Urothelium cell line (cell line): ENCODE results near the gene HERC4.
"Not testable (repeated sequence)": the region's sequence is repeated elsewhere in the genome, so short reads cannot be mapped to it uniquely, and the experiment has no call there.

Experiments
- DNase-seq: peaks from one replicate; pipeline ENCODE4 v3.0.0; 2011; ENCODE audit warnings: low spot score, mixed read lengths
- FAIRE-seq: peaks from 2 replicates; lab custom pipeline; 2011; peaks lifted over from hg19 to GRCh38; lab: Jason Lieb, UNC

The HERC4 gene

GRCh38 chr10:68049289-68050078 is 25.6 kb downstream of the HERC4 start:
- DNase-seq: no peak
- FAIRE-seq: no peak

- DNase-seq (no peak), FAIRE-seq (no peak)
These were observed 27.3 kb downstream of the HERC4 start for GRCh38 chr10:68047554-68048327.

GRCh38 chr10:68047122-68047521 is 28.0 kb downstream of the HERC4 start:
- FAIRE-seq: no peak
- DNase-seq: no peak

- no peak for DNase-seq
- FAIRE-seq: no peak
These were observed 28.4 kb downstream of the HERC4 start for GRCh38 chr10:68046642-68047041.

GRCh38 chr10:68043030-68043429 is 32.1 kb downstream of the HERC4 start:
- FAIRE-seq (no peak), DNase-seq (no peak)

GRCh38 chr10:68032113-68032512 is 43.0 kb downstream of the HERC4 start:
- FAIRE-seq: no peak
- DNase-seq: no peak

- DNase-seq (no peak), FAIRE-seq (no peak)
These were observed 47.7 kb downstream of the HERC4 start for GRCh38 chr10:68027429-68027828.

GRCh38 chr10:68023292-68023691 is 51.8 kb downstream of the HERC4 start:
- no peak for DNase-seq
- FAIRE-seq: no peak

GRCh38 chr10:68022324-68022723 is 52.8 kb downstream of the HERC4 start:
- FAIRE-seq, DNase-seq: not testable (repeated sequence)

GRCh38 chr10:68016519-68016918 is 58.6 kb downstream of the HERC4 start:
- DNase-seq, FAIRE-seq: not testable (repeated sequence)

GRCh38 chr10:68010426-68010940 is 64.6 kb downstream of the HERC4 start:
- DNase-seq (no peak), FAIRE-seq (no peak)

- DNase-seq (no peak), FAIRE-seq (no peak)
These were observed 67.7 kb downstream of the HERC4 start for GRCh38 chr10:68007356-68007755.

- DNase-seq (no peak), FAIRE-seq (no peak)
These were observed 73.5 kb downstream of the HERC4 start for GRCh38 chr10:68001539-68001938.

GRCh38 chr10:68001000-68001399 is 74.1 kb downstream of the HERC4 start:
- no peak for DNase-seq
- no peak for FAIRE-seq

- DNase-seq (no peak), FAIRE-seq (no peak)
These were observed 85.0 kb downstream of the HERC4 start for GRCh38 chr10:67990093-67990492.

GRCh38 chr10:67988606-67989005 is 86.5 kb downstream of the HERC4 start:
- DNase-seq (no peak), FAIRE-seq (no peak)

GRCh38 chr10:67982603-67983002 is 92.5 kb downstream of the HERC4 start:
- not testable (repeated sequence) for FAIRE-seq, DNase-seq

GRCh38 chr10:67978749-67979148 is 96.3 kb downstream of the HERC4 start:
- no peak for FAIRE-seq
- no peak for DNase-seq

GRCh38 chr10:67977251-67977650 is 97.8 kb downstream of the HERC4 start:
- FAIRE-seq: no peak
- no peak for DNase-seq

- DNase-seq (no peak), FAIRE-seq (no peak)
These were observed 98.5 kb downstream of the HERC4 start for GRCh38 chr10:67976292-67977245.

GRCh38 chr10:67975871-67976270 is 99.2 kb downstream of the HERC4 start:
- DNase-seq: no peak
- no peak for FAIRE-seq
